IMR-90 (cell line): ENCODE measurements around the gene SUPT20HL2. TPM values are rescaled to one million over a fixed set of nuclear protein-coding genes. Genes with fewer than 3 reads are reported as not detected.

Source experiments
- ATAC-seq: fragments of 200-7000 bp; cut with Tn5 transposase; 2 replicates; pipeline ENCODE4 v1.9.1; 2020; ENCODE audit warnings: low read depth, mild to moderate bottlenecking, moderate library complexity
- BruUV-seq: library from RNA; stranded (reverse); fragments of 400-500 nt; replicated peaks from 2 replicates; lab custom pipeline; 2021; lab: Mats Ljungman, UMichigan
- CTCF ChIA-PET: fragments of 300-600 bp; formaldehyde crosslinking; extraction: SDS; loops from one replicate; lab custom pipeline; 2021; ENCODE audit warnings: antibody characterized with exemption; lab: Yijun Ruan, JAX
- POLR2A ChIA-PET: fragments of 300-600 bp; sonication (Branson Sonifier 250); formaldehyde crosslinking; loops from one replicate; lab custom pipeline; 2022; ENCODE audit warnings: antibody characterized with exemption; ENCODE audit not compliant: unreplicated experiment; lab: Charles Lee
- DNase-seq: peaks from one replicate; pipeline ENCODE4 v3.0.0; 2013
- H2AFZ ChIP-seq: replicated peaks from 2 replicates; pipeline ENCODE3; 2013; ENCODE audit warnings: low read length, mild to moderate bottlenecking; ENCODE audit not compliant: poor library complexity
- H2AK5ac ChIP-seq: 2 replicates; pipeline ENCODE4 v1.6.1; 2013; ENCODE audit warnings: low read depth, low read length, inconsistent platforms
- H2AK9ac ChIP-seq: replicated peaks from 2 replicates; pipeline ENCODE3; 2013; ENCODE audit warnings: mild to moderate bottlenecking, low read depth, low read length, moderate library complexity; ENCODE audit not compliant: poor library complexity
- H2BK120ac ChIP-seq: 2 replicates; pipeline ENCODE4 v1.6.1; 2013; ENCODE audit warnings: low read depth, low read length, inconsistent platforms
- H2BK15ac ChIP-seq: 3 replicates; pipeline ENCODE4 v1.6.1; 2013; ENCODE audit warnings: low read depth, low read length, inconsistent platforms
- H2BK20ac ChIP-seq: 2 replicates; pipeline ENCODE4 v1.6.1; 2013; ENCODE audit warnings: low read depth, mild to moderate bottlenecking, inconsistent platforms, low read length, moderate library complexity
- H2BK5ac ChIP-seq: 2 replicates; pipeline ENCODE4 v1.6.1; 2013; ENCODE audit warnings: mild to moderate bottlenecking, low read depth, low read length, inconsistent platforms; ENCODE audit not compliant: poor library complexity, severe bottlenecking
- H3K14ac ChIP-seq: replicated peaks from 2 replicates; pipeline ENCODE4 v1.6.1; 2013; ENCODE audit warnings: low read depth, low read length, inconsistent platforms
- H3K18ac ChIP-seq: 2 replicates; pipeline ENCODE4 v1.6.1; 2013; ENCODE audit warnings: low read depth, low read length, control low read depth
- H3K23ac ChIP-seq: 2 replicates; pipeline ENCODE4 v1.6.1; 2013; ENCODE audit warnings: low read depth, low read length, inconsistent platforms
- H3K27ac ChIP-seq: 2 replicates; pipeline ENCODE4 v1.5.1; 2013; ENCODE audit warnings: mild to moderate bottlenecking, control low read depth, low read length; ENCODE audit not compliant: insufficient read depth
- H3K27me3 ChIP-seq: 2 replicates; pipeline ENCODE4 v1.6.1; 2013; ENCODE audit warnings: low read length; ENCODE audit not compliant: control insufficient read depth, insufficient read depth
- H3K36me3 ChIP-seq: 2 replicates; pipeline ENCODE4 v1.6.1; 2013; ENCODE audit warnings: low read length, mixed read lengths; ENCODE audit not compliant: control insufficient read depth, insufficient read depth
- H3K4ac ChIP-seq: 2 replicates; pipeline ENCODE4 v1.6.1; 2013; ENCODE audit warnings: low read depth, low read length, inconsistent platforms
- H3K4me1 ChIP-seq: 2 replicates; pipeline ENCODE4 v1.6.1; 2013; ENCODE audit warnings: low read length, mixed read lengths; ENCODE audit not compliant: control insufficient read depth, insufficient read depth
- H3K4me2 ChIP-seq: 2 replicates; pipeline ENCODE4 v1.6.1; 2013; ENCODE audit warnings: low read depth, mild to moderate bottlenecking, control low read depth, low read length, moderate library complexity
- H3K4me3 ChIP-seq: 2 replicates; pipeline ENCODE4 v1.5.1; 2013; ENCODE audit warnings: low read depth, mild to moderate bottlenecking, control low read depth, low read length, moderate library complexity; ENCODE audit not compliant: insufficient read depth
- H3K56ac ChIP-seq: 2 replicates; pipeline ENCODE4 v1.6.1; 2013; ENCODE audit warnings: low read length, inconsistent platforms; ENCODE audit not compliant: insufficient read depth; ENCODE audit errors: extremely low read depth
- H3K79me1 ChIP-seq, 2 experiments: 2 replicates each; pipeline ENCODE4 v1.6.1; 2013; ENCODE audit warnings: low read length in 2 of 2, inconsistent platforms in 1 of 2, low read depth in 1 of 2
- H3K9ac ChIP-seq: 2 replicates; pipeline ENCODE4 v1.6.1; 2013; ENCODE audit warnings: low read depth, low read length, control low read depth
- H3K9me1 ChIP-seq: 2 replicates; pipeline ENCODE4 v1.6.1; 2013; ENCODE audit warnings: low read length, inconsistent platforms; ENCODE audit not compliant: insufficient read depth
- H3K9me3 ChIP-seq: 2 replicates; pipeline ENCODE4 v1.6.1; 2013; ENCODE audit warnings: low read length; ENCODE audit not compliant: control insufficient read depth, insufficient read depth
- H4K20me1 ChIP-seq: 2 replicates; pipeline ENCODE4 v1.6.1; 2013; ENCODE audit warnings: low read length, inconsistent platforms; ENCODE audit not compliant: insufficient read depth
- H4K5ac ChIP-seq: 2 replicates; pipeline ENCODE4 v1.6.1; 2013; ENCODE audit warnings: mild to moderate bottlenecking, low read depth, low read length, control low read depth
- H4K8ac ChIP-seq, 2 experiments: 2 replicates each; pipeline ENCODE4 v1.6.1; 2013; ENCODE audit warnings: low read depth in 2 of 2, low read length in 2 of 2, control low read depth in 1 of 2, inconsistent platforms in 1 of 2
- H4K91ac ChIP-seq: 2 replicates; pipeline ENCODE4 v1.6.1; 2013; ENCODE audit warnings: low read depth, low read length, inconsistent platforms; ENCODE audit not compliant: insufficient read depth
- CHD1 ChIP-seq: IDR thresholded peaks from 2 replicates; pipeline ENCODE4 v1.6.1; 2012; ENCODE audit warnings: low read depth, low read length, improper control_type of control experiment
- FOS ChIP-seq: fragments of 150-350 bp; IDR thresholded peaks from 2 replicates; pipeline ENCODE4 v1.6.1; 2016; ENCODE audit warnings: low read depth, low read length
- MXI1 ChIP-seq: IDR thresholded peaks from 2 replicates; pipeline ENCODE4 v1.6.1; 2012; ENCODE audit warnings: low read depth, mild to moderate bottlenecking, low read length, moderate library complexity, borderline replicate concordance
- POLR2A ChIP-seq: IDR thresholded peaks from 2 replicates; pipeline ENCODE4 v1.6.1; 2012; ENCODE audit warnings: mild to moderate bottlenecking, low read depth, low read length
- RFX5 ChIP-seq: IDR thresholded peaks from 2 replicates; pipeline ENCODE4 v1.8.0; 2012; ENCODE audit warnings: low read depth, mild to moderate bottlenecking, low read length, moderate library complexity
- dilution Hi-C: fragments of 300-500 bp; cut with HindIII; formaldehyde crosslinking; loops from one replicate; pipeline ENCODE4 v1.14.3; 2018; ENCODE audit warnings: low sequenced_read_pairs; ENCODE audit not compliant: unreplicated experiment
- in situ Hi-C: fragments of 300-500 bp; cut with MboI; formaldehyde crosslinking; loops from 3 replicates; pipeline ENCODE4 v1.14.3; 2019; ENCODE audit warnings: low sequenced_read_pairs, inconsistent platforms, mixed read lengths
- intact Hi-C: fragments of 100-400 bp; cut with micrococcal nuclease; formaldehyde crosslinking; loops from 2 replicates; pipeline ENCODE4 v1.10.0; 2022
- polyA plus RNA-seq, 3 experiments: library from polyadenylated mRNA; depleted of rRNA; stranded (reverse); fragments of >200 nt; gene quantifications; 2 replicates each; pipeline ENCODE4 v1.2.3, GENCODE V29; 2012; ENCODE audit warnings: low replicate concordance in 1 of 3
- total RNA-seq: library from RNA; depleted of rRNA; stranded (reverse); fragments of >200 nt; gene quantifications from 2 replicates; pipeline ENCODE4 v1.2.3, GENCODE V29; 2012

The SUPT20HL2 gene
- total and polyA plus RNA-seq, 2 of the 4 experiments (the other 2 are of a cell fraction) = not detected

DNA sequence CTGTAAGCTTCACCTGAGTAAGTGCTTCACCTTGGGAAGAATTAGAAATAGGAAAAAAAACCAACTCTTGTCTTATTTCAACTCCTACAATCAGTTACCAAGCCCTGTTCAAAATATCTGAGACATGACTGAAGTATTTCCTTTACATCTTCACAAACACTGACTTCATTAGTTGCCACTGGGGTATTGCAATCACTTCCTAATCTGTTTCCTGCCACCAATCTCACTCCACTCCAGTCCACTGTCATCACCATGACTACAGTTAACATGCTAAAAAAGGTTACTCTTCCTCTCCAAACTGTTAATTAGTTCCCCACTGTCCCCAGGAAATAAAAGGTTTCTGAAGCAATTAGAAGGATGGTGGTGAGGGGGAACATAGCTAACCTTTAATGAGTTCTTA lies 43.2 kb upstream of the SUPT20HL2 start:
- no peak overlapping the region for H3K14ac ChIP-seq
- no peak overlapping the region for H2AK9ac ChIP-seq
- peak; percentile 21 for DNase-seq
- no peak overlapping the region for H2BK5ac ChIP-seq
- no peak overlapping the region for H2AFZ ChIP-seq
- no peaks in the 10 kb centered on the region for H4K20me1 ChIP-seq
- no peak overlapping the region for H3K4me2 ChIP-seq
- in situ Hi-C loops (no loop called here), dilution Hi-C loops (no loop called here), intact Hi-C loops (no loop called here)
- no peak overlapping the region for H2BK15ac ChIP-seq
- H2BK120ac ChIP-seq = no peak overlapping the region
- ChIA-PET CTCF (interaction anchor here (1.4 to 1.5 kb wide), 2 partner anchors 14 kb away, joined by 4 to 5 read pairs; no protein-coding TSS in a partner anchor), POLR2A (no interaction called here)
- no peak overlapping the region; the same call in 1 of the 2 replicates for H3K56ac ChIP-seq
- no peaks in the 10 kb centered on the region for H3K27me3 ChIP-seq
- H3K9me1 ChIP-seq = no peaks in the 10 kb centered on the region
- H3K4me3 ChIP-seq = no peak overlapping the region
- H3K79me1 ChIP-seq = no peaks in the 10 kb centered on the region
- H3K4me1 ChIP-seq = no peaks in the 10 kb centered on the region; the same call in 1 of the 2 replicates
- no peak overlapping the region for H3K9ac ChIP-seq
- H4K8ac ChIP-seq = no peak overlapping the region
- H2BK20ac ChIP-seq = no peak overlapping the region
- no peak for TF ChIP-seq POLR2A
- TF ChIP-seq FOS = no peak
- TF ChIP-seq RFX5 = no peak
- no peak for TF ChIP-seq CHD1
- no peak for TF ChIP-seq MXI1
- H3K9me3 ChIP-seq = no peaks in the 10 kb centered on the region
- no peak overlapping the region for H3K23ac ChIP-seq
- H2AK5ac ChIP-seq = no peak overlapping the region
- no peak overlapping the region for H3K27ac ChIP-seq
- no peak overlapping the region for H4K91ac ChIP-seq
- no peak overlapping the region; the same call in 1 of the 2 replicates for H4K5ac ChIP-seq
- ATAC-seq = no peak
- H3K4ac ChIP-seq = no peak overlapping the region
- no peaks in the 10 kb centered on the region for H3K36me3 ChIP-seq
- no peak overlapping the region for H3K18ac ChIP-seq
- BruUV-seq = no TSS peak
